Mucosa of descending colon (tissue), 3 donors: ENCODE data around the gene TASOR2. TPM values are rescaled to one million over a fixed set of nuclear protein-coding genes. Genes with fewer than 3 reads are reported as not detected.

ENCODE experiments used
- ATAC-seq: fragments of 200-7000 bp; cut with Tn5 transposase; one replicate; pipeline ENCODE4 v1.9.1; 2020; ENCODE audit warnings: mild to moderate bottlenecking, moderate library complexity
- DNase-seq, 3 donors: peaks; one replicate each; pipeline ENCODE4 v3.0.0-alpha.2; 2020
- H3K36me3 ChIP-seq: fragments of 200-600 bp; one replicate; pipeline ENCODE4 v1.8.0; 2021; ENCODE audit warnings: low read depth, mild to moderate bottlenecking
- H3K4me1 ChIP-seq: fragments of 200-600 bp; one replicate; pipeline ENCODE4 v1.8.0; 2021; ENCODE audit warnings: low read depth, mild to moderate bottlenecking
- H3K4me3 ChIP-seq: fragments of 200-600 bp; one replicate; pipeline ENCODE4 v1.8.0; 2021; ENCODE audit warnings: mild to moderate bottlenecking
- H3K9me3 ChIP-seq: fragments of 200-600 bp; one replicate; pipeline ENCODE4 v1.8.0; 2021; ENCODE audit warnings: mild to moderate bottlenecking
- intact Hi-C, 2 donors: fragments of 100-400 bp; cut with DNase I in 1 of 2; cut with micrococcal nuclease in 1 of 2; formaldehyde crosslinking; loops; one replicate each; pipeline versions ENCODE4 v1.11.0 to v1.11.1; 2022; cut with DNase I, micrococcal nuclease
- long read RNA-seq, 2 donors: library from polyadenylated mRNA; unstranded; transcript quantifications; one replicate each; pipeline ENCODE4 v2.0.0, GENCODE V29; 2019 to 2021
- total RNA-seq, 3 donors: library from RNA; stranded (reverse); fragmentation: NEBNext Ultra II Directional in 2 of 3; extraction: Animal tissue kit (Norgen Biotek cat#: 25700) in 2 of 3; gene quantifications; one replicate each; pipeline versions ENCODE4 v1.2.1 to v1.2.4, GENCODE V29; 2021 to 2023
- TF ChIP-seq, protein P1 (sequence below): fragments of 200-600 bp; IDR thresholded peaks from one replicate; pipeline ENCODE4 v1.8.0; 2022; ENCODE audit warnings: antibody characterized with exemption, mild to moderate bottlenecking
- donor health status: DM: no; HTN: no; CAD: no; lungs with moderate emphysema.
- donor health status: DM: no; HTN: no; CAD: no.
- donor health status: DM: no; HTN: yes; CAD: no.

The TASOR2 gene, protein sequence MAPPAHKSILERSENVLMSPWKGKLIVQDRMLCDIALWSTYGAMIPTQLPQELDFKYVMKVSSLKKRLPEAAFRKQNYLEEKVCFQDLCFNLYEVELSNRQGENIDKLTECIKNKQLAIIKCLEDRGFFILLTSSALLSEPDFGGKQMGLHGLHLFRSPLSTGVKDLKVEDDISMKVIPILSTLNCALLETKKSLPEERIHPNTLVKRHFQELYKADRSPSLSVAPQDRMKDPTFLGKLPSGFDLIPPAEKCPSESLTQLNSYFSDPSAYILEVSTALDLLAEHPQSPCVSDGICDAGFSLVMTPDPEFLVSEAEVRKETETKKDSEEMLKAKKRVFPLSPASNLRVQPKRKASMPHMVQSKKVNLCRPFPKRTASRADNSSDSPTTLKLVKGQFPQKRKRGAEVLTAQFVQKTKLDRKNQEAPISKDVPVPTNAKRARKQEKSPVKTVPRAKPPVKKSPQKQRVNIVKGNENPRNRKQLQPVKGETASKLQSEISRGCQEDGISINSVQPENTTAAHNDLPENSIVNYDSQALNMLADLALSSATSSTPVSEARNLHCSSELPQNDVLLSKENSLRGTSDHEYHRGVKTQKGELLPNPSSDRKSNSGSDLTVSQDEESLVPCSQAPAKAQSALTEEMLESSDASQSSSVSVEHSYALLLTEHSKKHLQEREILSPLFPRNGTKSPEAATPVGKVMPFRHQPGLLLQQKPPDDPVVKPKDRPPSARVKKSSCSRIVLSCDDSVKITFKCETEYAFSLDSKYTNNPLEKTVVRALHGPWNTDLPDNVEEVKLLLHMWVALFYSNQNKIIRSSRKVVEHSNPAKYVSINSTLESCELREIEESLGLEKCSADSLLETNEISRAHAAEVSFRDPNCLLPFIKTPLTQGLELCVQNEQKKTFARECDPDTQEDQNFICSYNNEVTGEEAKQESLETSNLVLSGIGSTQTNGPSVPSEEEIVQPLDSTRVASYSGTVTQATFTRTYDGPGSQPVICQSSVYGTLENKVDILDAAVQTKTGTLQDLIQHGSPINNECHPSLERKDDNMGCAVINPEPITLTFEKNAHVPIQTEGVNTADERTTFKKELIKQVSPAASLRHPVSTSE (N-terminal part only)
- 10 to 100 TPM; 46.4 to 63.2 (median 58.4) TPM for total RNA-seq
- long read RNA-seq, donor 1, partial matches to known transcripts, result 12 of 19 reads
- long read RNA-seq, donor 1, other reads (novel, unspliced or antisense), result 6 of 19 reads
- long read RNA-seq, donor 2, partial matches to known transcripts, result 1 of 1 reads
- long read RNA-seq, donor 2, other reads (novel, unspliced or antisense), result 0 of 1 reads

DNA sequence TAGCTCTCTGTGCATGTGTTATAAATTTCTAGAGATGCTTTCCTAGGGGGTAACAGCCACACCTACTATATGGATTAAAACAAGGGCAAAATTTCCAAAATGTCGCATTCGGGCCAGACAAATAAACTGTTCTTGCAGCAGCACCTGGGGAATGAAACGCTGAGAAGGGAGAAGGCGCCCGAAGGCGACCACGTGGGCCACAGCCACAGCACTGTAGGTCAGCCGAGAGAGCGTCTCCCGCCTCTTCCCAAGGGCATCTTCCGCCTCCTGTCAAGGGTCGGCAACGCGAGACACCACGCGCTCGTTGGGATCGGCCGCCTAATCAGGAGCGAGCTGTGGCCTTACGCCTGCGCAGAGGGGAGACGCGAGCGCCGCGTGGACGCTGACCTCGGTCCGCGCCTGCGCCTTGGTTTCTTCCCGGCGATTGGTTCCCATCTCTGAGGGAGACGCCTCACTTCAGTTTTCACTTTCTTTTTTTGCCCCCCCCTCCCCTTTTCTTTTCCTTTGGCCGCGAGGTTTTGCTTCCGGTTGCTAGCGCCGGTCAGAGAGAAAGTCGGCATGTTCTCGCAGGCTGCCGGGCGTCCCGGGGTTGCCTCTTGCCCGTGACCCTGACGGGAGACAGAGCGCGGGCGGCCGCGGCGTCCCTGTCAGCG, at the start of gene TASOR2:
TASOR2 (plus strand) TSS at position 521 of the 653 bp plus-strand sequence. CDS start 35,805 bp downstream, outside the sequence.
- ATAC-seq (peak; percentile 97), DNase-seq (peak; percentile 98 to 99 (median 99))
- peak within 1 kb of the TSS; percentile 80 for H3K4me3 ChIP-seq
- TF ChIP-seq, protein P1, sequence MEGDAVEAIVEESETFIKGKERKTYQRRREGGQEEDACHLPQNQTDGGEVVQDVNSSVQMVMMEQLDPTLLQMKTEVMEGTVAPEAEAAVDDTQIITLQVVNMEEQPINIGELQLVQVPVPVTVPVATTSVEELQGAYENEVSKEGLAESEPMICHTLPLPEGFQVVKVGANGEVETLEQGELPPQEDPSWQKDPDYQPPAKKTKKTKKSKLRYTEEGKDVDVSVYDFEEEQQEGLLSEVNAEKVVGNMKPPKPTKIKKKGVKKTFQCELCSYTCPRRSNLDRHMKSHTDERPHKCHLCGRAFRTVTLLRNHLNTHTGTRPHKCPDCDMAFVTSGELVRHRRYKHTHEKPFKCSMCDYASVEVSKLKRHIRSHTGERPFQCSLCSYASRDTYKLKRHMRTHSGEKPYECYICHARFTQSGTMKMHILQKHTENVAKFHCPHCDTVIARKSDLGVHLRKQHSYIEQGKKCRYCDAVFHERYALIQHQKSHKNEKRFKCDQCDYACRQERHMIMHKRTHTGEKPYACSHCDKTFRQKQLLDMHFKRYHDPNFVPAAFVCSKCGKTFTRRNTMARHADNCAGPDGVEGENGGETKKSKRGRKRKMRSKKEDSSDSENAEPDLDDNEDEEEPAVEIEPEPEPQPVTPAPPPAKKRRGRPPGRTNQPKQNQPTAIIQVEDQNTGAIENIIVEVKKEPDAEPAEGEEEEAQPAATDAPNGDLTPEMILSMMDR, result peak; percentile 18
- intact Hi-C loops, result no loop called here
- H3K9me3 ChIP-seq, result no peaks in the 10 kb centered on the region
- peaks cover 12% of the 10 kb centered on the region for H3K4me1 ChIP-seq
- no peaks in the 10 kb centered on the region for H3K36me3 ChIP-seq

DNA sequence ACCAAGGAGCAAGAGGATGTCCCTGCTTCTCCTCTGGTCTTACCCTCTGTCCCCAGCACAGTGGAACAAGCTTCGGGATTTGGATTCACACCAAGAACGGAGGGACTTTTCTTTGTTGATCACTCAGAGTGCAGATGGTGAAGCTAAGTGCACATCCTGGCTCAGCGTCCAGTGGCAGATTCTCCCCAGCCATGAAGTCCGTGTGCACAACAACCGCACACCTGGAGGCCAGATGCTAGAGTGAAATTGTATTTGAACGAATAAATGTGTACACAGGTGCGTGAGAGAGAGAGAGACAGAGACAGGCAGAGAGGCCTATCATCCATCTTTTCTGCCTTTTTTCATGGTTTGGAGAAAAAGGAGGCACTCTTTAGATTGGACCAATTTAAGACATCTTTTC, 49.7 kb upstream of the TASOR2 start:
- DNase-seq, result peak in 1 of 3 donors; percentile 8
- intact Hi-C loops, result no loop called here
- TF ChIP-seq, protein P1, result no peak
- Histone ChIP-seq H3K4me3 (no peak overlapping the region), H3K4me1 (peaks cover 17% of the 10 kb centered on the region), H3K9me3 (no peaks in the 10 kb centered on the region), H3K36me3 (no peaks in the 10 kb centered on the region)
- ATAC-seq, result no peak

DNA sequence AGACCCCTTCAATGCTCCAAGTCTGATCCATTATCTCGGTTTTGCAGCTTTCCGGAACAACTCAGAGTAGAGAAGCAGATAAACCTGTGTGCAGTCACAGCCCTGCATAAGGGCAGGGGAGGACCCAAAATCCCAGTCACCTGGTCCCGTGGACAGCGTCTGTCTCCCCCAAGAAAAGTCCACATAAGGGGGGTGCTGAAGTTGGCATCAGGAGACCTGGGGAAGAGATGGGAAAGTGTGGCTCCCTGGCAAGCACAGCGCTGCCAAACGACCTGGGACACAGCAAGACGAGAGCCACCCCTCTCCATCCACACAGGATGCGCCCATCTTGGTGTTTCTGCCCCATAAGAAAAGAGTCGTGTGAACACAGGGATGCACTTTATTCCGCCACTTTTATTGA, 46.1 kb upstream of the TASOR2 start:
- TF ChIP-seq, protein P1, result no peak
- no peak overlapping the region for H3K4me3 ChIP-seq
- H3K9me3 ChIP-seq, result no peaks in the 10 kb centered on the region
- peaks cover 4% of the 10 kb centered on the region for H3K4me1 ChIP-seq
- intact Hi-C loops, result no loop called here
- H3K36me3 ChIP-seq, result no peaks in the 10 kb centered on the region
- DNase-seq, result peak in 1 of 3 donors; percentile 9
- no peak for ATAC-seq

DNA sequence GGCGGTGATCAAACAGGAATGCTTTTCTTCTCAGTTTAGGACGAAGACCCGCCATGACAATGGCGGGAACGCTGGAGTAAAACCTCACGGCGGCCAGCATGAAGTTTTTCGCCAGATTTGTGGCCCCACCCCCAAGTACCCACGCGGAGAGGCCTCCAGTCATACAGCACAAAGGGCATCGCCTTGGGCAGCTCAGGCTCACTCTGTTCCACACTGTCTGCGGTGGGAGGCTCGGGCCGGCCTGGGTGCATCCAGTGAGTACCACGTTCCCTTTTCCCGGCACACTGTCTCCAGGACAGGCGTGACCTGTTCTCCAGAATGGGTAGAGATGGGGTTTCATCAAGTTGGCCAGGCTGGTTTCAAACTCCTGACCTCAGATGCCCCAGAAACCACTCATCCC, 45.6 kb upstream of the TASOR2 start:
- Histone ChIP-seq H3K36me3 (no peaks in the 10 kb centered on the region), H3K4me1 (peaks cover 4% of the 10 kb centered on the region), H3K9me3 (no peaks in the 10 kb centered on the region), H3K4me3 (no peak overlapping the region)
- TF ChIP-seq, protein P1, result no peak
- intact Hi-C loops, result no loop called here
- DNase-seq (no peak), ATAC-seq (no peak)

DNA sequence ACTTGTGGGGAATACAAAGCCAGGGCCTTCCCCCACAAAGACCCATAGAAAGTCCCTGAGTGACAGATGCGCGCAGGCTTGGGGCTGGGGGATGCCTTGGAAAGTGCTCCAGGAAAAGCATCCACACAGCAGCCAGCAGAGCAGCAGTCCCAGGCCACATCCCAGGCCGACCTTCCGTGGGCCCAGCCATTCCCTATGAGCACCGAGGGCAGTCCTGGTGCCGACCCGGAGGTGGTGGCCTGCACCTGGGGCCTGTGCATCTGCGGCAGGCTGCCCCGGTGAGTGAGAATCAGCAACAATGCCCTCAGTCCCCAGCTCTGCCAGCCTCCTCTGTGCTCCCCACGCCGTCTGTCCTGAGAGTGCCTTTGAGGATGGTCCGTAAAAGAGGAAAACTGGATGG, 44.6 kb upstream of the TASOR2 start:
- Histone ChIP-seq H3K36me3 (no peaks in the 10 kb centered on the region), H3K4me1 (peaks cover 11% of the 10 kb centered on the region), H3K4me3 (no peak overlapping the region), H3K9me3 (no peaks in the 10 kb centered on the region)
- intact Hi-C loops, result no loop called here
- TF ChIP-seq, protein P1, result no peak
- ATAC-seq (peak; percentile 13), DNase-seq (no peak)
